Lung (tissue), 12 donors: Measurements from ENCODE around the gene TMEM203. TPM values are rescaled to one million over a fixed set of nuclear protein-coding genes. Genes with fewer than 3 reads are reported as not detected.

ENCODE experiments used
- ATAC-seq: fragments of 200-7000 bp; cut with Tn5 transposase; one replicate; pipeline ENCODE4 v1.9.1; 2020; ENCODE audit warnings: moderate number of reproducible peaks; ENCODE audit not compliant: insufficient read depth, low FRiP score
- DNase-seq, 3 donors: peaks; one replicate each; pipeline ENCODE4 v3.0.0-alpha.2; 2013 to 2017
- H3K27ac ChIP-seq, 2 donors: one replicate each; pipeline ENCODE4 v1.5.1; 2013; ENCODE audit warnings: mild to moderate bottlenecking in 2 of 2, moderate library complexity in 2 of 2, control low read depth in 1 of 2, inconsistent platforms in 1 of 2, low read depth in 1 of 2, low read length in 1 of 2
- H3K27me3 ChIP-seq, 3 donors: one replicate each; pipeline ENCODE4 v1.5.1; 2013; ENCODE audit warnings: low read length in 2 of 3; ENCODE audit not compliant: control insufficient read depth in 3 of 3, insufficient read depth in 3 of 3
- H3K36me3 ChIP-seq, 4 donors: one replicate each; pipeline ENCODE4 v1.5.1; 2013; ENCODE audit warnings: low read length in 4 of 4, mild to moderate bottlenecking in 1 of 4, moderate library complexity in 1 of 4; ENCODE audit not compliant: control insufficient read depth in 4 of 4, insufficient read depth in 4 of 4
- H3K4me1 ChIP-seq, 5 donors: one replicate each; pipeline ENCODE4 v1.5.1; 2013; ENCODE audit warnings: low read length in 5 of 5, mild to moderate bottlenecking in 2 of 5, moderate library complexity in 1 of 5; ENCODE audit not compliant: control insufficient read depth in 5 of 5, insufficient read depth in 5 of 5
- H3K4me3 ChIP-seq: one replicate; pipeline ENCODE4 v1.5.1; 2013; ENCODE audit warnings: mild to moderate bottlenecking, control low read depth, moderate library complexity
- H3K9ac ChIP-seq, 2 donors: one replicate each; pipeline ENCODE4 v1.5.1; 2013; ENCODE audit warnings: low read length in 2 of 2, control low read depth in 1 of 2; ENCODE audit not compliant: insufficient read depth in 1 of 2
- H3K9me3 ChIP-seq, 4 donors: one replicate each; pipeline ENCODE4 v1.5.1; 2013; ENCODE audit warnings: low read length in 3 of 4, mild to moderate bottlenecking in 1 of 4, moderate library complexity in 1 of 4; ENCODE audit not compliant: control insufficient read depth in 4 of 4, insufficient read depth in 3 of 4
- WGBS, 2 donors: extraction: QIAGEN DNeasy Blood & Tissue Kit; methylation state at CpG; one replicate each; pipeline ENCODE4 v1.1.7; 2013; 5-methylcytosine and 5-hydroxymethylcytosine counted together
- polyA plus RNA-seq, 2 donors: library from polyadenylated mRNA; stranded (reverse); fragments of 200-250 nt; gene quantifications; one replicate each; pipeline ENCODE4 v1.2.1, GENCODE V29; 2013
- total RNA-seq, 2 donors: library from RNA; depleted of rRNA in 1 of 2; stranded (reverse); fragments of >200 nt in 1 of 2; gene quantifications; one replicate each; pipeline ENCODE4 v1.2.1, GENCODE V29; 2014 to 2021
- TF ChIP-seq, protein P1 (sequence below): IDR thresholded peaks from 2 replicates; pipeline ENCODE4 v1.5.1; 2012; ENCODE audit warnings: mild to moderate bottlenecking; ENCODE audit errors: control extremely low read depth, extremely low read depth
- donor health status: control.
- donor health status: control.
- donor health status: Bipolar disorder and iron deficiency.
- donor health status: healthy.
- donor health status: DM: yes; HTN: yes; CAD: no.

The TMEM203 gene
- total and polyA plus RNA-seq, 4 donors, result 26.0 to 39.3 (median 33.8) TPM

DNA sequence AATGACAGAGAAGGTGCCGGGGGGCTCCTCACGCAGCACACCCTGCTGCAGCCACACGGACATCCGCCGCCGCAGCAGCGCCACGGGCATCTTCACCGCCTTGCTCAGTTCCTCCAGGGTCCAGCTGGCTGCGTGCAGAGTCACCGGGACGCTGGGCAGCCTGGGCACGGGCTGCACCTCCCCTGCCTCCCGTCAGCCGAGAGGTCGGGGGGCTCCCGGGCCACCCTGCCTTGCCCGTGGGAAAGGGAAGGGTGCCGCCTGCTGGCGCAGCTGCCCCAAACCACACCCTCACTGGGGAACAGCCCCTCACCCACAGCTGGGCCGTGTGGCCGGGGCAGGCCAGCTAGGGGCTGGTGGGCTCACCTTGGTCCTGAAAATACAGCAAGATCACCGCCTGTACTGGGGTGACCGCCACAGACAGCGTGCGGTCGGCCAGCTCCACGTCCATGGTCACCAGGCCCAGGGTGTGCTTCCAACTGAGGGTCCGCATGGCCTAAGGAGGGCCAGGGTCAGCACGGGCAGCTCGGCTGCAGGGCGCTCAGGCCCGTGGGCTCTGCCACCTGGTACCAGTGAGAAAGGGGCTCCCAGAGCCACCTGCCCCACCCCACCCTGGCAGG is 30.0 kb downstream of the TMEM203 start:
- Histone ChIP-seq H3K9me3 (no peaks in the 10 kb centered on the region), H3K4me3 (no peak overlapping the region), H3K4me1 (peaks cover 0 to 5% (median 0%) of the 10 kb centered on the region in 5 donors), H3K27me3 (peaks cover 0 to 7% (median 6%) of the 10 kb centered on the region in 3 donors), H3K9ac (no peak overlapping the region), H3K36me3 (peaks cover 0 to 32% (median 2%) of the 10 kb centered on the region in 4 donors), H3K27ac (no peak overlapping the region)
- WGBS, 2 donors, result 37 to 51% methylated on average over 33 of the region's 33 CpGs
- TF ChIP-seq, protein P1, sequence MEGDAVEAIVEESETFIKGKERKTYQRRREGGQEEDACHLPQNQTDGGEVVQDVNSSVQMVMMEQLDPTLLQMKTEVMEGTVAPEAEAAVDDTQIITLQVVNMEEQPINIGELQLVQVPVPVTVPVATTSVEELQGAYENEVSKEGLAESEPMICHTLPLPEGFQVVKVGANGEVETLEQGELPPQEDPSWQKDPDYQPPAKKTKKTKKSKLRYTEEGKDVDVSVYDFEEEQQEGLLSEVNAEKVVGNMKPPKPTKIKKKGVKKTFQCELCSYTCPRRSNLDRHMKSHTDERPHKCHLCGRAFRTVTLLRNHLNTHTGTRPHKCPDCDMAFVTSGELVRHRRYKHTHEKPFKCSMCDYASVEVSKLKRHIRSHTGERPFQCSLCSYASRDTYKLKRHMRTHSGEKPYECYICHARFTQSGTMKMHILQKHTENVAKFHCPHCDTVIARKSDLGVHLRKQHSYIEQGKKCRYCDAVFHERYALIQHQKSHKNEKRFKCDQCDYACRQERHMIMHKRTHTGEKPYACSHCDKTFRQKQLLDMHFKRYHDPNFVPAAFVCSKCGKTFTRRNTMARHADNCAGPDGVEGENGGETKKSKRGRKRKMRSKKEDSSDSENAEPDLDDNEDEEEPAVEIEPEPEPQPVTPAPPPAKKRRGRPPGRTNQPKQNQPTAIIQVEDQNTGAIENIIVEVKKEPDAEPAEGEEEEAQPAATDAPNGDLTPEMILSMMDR, result no peak
- no peak for DNase-seq
- no peak for ATAC-seq

DNA sequence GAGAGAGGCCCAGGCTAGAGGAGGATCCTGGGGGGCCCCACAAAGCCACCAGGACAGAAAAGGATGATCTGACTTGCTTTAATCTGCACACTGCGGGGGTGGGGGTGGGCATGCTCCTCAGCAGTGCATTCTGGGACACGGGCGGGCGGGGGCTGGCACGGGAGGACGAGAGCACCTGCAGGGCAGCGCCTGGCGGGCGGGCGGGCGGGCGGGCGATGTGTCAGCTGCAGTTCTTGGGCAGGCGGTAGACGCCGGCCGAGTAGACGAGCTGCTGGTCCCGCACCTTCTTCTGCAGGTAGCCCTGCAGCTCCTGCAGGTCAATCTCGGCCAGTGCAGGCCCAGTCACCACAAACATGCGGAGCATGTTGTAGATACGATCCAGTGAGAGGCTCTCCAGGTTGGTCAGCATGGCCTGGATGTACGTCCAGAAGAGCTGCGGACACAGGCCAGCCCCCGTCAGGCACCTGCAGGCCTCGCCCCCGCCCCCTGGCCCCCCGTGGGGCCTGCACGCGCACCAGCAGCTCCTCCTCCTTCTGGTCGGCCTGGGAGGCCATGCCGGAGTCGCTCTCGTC is 30.6 kb downstream of the TMEM203 start:
- 43 to 61% methylated on average over 34 of the region's 34 CpGs for WGBS, 2 donors
- no peak for ATAC-seq

DNA sequence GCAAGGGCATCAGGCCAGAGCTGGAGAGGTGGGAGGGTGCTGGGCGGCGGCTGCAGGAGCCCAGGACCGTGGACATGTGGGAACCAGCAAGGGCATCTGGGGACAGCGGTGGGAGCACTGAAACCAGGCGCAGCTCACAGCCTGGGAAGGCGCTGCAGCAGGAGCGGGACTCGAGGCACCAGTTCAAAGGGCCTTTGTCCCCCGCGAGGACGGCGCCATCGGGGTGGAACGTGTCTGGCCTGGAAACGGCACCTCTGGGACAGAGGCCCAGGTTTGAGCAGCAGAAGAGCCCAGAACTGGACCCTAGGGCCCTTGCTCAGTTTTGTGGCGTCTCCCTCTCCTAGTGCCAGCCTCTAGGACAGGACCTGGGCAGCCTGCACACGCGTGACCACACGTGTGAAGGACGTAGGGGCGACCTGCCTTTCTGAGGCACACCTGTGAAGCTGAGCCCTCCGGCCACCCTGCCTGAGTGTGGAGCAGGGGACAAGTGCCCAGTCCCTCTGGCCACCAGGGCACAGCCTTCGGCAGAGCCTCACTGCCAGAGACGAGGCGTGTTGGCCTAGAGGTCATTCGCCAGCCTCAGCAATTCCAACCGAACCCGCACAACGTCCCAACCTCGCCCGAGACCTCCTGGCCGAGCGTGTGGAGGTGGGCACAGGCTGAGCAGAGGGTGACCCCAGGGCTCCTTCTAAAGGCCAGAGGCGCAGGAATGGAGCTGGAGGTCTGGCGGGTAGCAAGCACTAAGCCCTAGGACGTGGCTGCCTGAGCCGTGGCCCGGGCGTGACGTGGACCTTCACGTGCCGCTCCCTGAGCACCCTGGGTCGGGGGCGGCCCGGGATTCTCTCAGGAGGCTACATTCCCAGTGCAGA is 31.4 kb downstream of the TMEM203 start:
- H3K9ac ChIP-seq, result no peak overlapping the region
- H3K36me3 ChIP-seq, result peaks cover 0 to 18% (median 0%) of the 10 kb centered on the region in 4 donors
- ATAC-seq (no peak), DNase-seq (no peak)
- TF ChIP-seq, protein P1, result no peak
- H3K27ac ChIP-seq, result no peak overlapping the region
- peaks cover 0 to 11% (median 10%) of the 10 kb centered on the region in 3 donors for H3K27me3 ChIP-seq
- H3K9me3 ChIP-seq, result no peaks in the 10 kb centered on the region
- 78 to 86% methylated on average over 45 of the region's 45 CpGs for WGBS, 2 donors
- peaks cover 0 to 12% (median 0%) of the 10 kb centered on the region in 5 donors for H3K4me1 ChIP-seq
- no peak overlapping the region for H3K4me3 ChIP-seq

More for the DNA sequence above, 30.6 kb downstream of the TMEM203 start:
- H3K9me3 ChIP-seq, result no peaks in the 10 kb centered on the region
- no peak overlapping the region for H3K4me3 ChIP-seq
- peaks cover 0 to 11% (median 10%) of the 10 kb centered on the region in 3 donors for H3K27me3 ChIP-seq
- H3K4me1 ChIP-seq, result peaks cover 0 to 5% (median 0%) of the 10 kb centered on the region in 5 donors
- no peak overlapping the region for H3K27ac ChIP-seq
- peaks cover 0 to 26% (median 2%) of the 10 kb centered on the region in 4 donors for H3K36me3 ChIP-seq
- H3K9ac ChIP-seq, result no peak overlapping the region
- TF ChIP-seq, protein P1, result no peak
- no peak for DNase-seq
